Activated T-cell treated with anti-CD3 and anti-CD28 coated beads, Interleukin-2, amount 50 U/mL, for 24 hours (primary cell): ENCODE data around the gene SLFN12.

ENCODE experiments used
- DNase-seq: peaks from one replicate; pipeline ENCODE4 v3.0.0-alpha.2; 2020
- H3K27ac Mint-ChIP-seq: 2 replicates; pipeline ENCODE4 v1.8.0; 2020; ENCODE audit warnings: mild to moderate bottlenecking, mixed read lengths
- H3K27me3 Mint-ChIP-seq: 2 replicates; pipeline ENCODE4 v1.8.0; 2020; ENCODE audit warnings: mixed read lengths
- H3K36me3 Mint-ChIP-seq: 2 replicates; pipeline ENCODE4 v1.8.0; 2020; ENCODE audit warnings: low read depth, mixed read lengths
- H3K4me1 Mint-ChIP-seq: 2 replicates; pipeline ENCODE4 v1.8.0; 2020; ENCODE audit warnings: low read depth, mixed read lengths
- H3K4me3 Mint-ChIP-seq: 2 replicates; pipeline ENCODE4 v1.8.0; 2020; ENCODE audit warnings: mild to moderate bottlenecking, moderate library complexity, mixed read lengths
- H3K9me3 Mint-ChIP-seq: 2 replicates; pipeline ENCODE4 v1.8.0; 2020; ENCODE audit warnings: mixed read lengths

The SLFN12 gene

GRCh38 chr17:35377068-35377467, 55.2 kb downstream of the SLFN12 start:
- no peak overlapping the region for H3K27ac Mint-ChIP-seq
- H3K27me3 Mint-ChIP-seq = no peaks in the 10 kb centered on the region
- DNase-seq = no peak
- peaks cover 31% of the 10 kb centered on the region for H3K4me1 Mint-ChIP-seq
- peaks cover 16% of the 10 kb centered on the region for H3K36me3 Mint-ChIP-seq
- no peaks in the 10 kb centered on the region for H3K9me3 Mint-ChIP-seq
- H3K4me3 Mint-ChIP-seq = no peak overlapping the region

GRCh38 chr17:35376245-35376644, 56.1 kb downstream of the SLFN12 start:
- no peak for DNase-seq
- Mint-ChIP-seq H3K36me3 (peaks cover 25% of the 10 kb centered on the region), H3K27me3 (no peaks in the 10 kb centered on the region), H3K4me1 (peaks cover 39% of the 10 kb centered on the region), H3K27ac (no peak overlapping the region), H3K4me3 (no peak overlapping the region), H3K9me3 (peaks cover 1% of the 10 kb centered on the region)

DNA sequence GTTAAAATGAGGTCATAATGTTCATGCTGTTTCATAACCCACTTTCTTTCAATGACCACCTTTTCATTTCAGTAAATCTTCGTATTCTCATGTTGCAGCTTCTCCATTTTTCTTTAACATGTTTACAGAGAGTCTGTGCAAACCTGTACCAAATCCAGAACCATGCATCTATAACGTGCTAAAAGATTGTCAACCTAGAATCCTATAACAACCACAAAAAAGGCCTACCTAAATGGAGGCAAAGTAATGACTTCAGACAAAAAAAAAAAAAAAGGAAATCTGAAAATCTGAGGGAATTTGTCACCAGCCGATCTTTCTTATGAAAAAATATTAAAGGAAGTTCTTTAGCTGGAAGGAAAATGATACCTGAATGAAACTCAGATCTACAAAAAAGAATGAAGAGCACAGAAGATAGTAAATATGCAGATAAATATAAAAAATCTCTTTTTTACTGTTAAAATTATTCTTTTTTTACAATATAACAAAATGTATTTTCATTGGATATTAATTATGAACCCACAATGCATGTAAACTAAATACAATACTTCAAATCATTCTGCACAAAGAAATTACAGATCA, 57.4 kb downstream of the SLFN12 start:
- peak overlapping the region; percentile 96 for H3K4me3 Mint-ChIP-seq
- H3K9me3 Mint-ChIP-seq = peaks cover 15% of the 10 kb centered on the region
- no peak for DNase-seq
- H3K27ac Mint-ChIP-seq = peak overlapping the region; percentile 99
- H3K36me3 Mint-ChIP-seq = peaks cover 39% of the 10 kb centered on the region
- peaks cover 51% of the 10 kb centered on the region for H3K4me1 Mint-ChIP-seq
- no peaks in the 10 kb centered on the region for H3K27me3 Mint-ChIP-seq

GRCh38 chr17:35373984-35374765, 58.1 kb downstream of the SLFN12 start:
- H3K4me3 Mint-ChIP-seq = peak overlapping the region; percentile 96
- H3K9me3 Mint-ChIP-seq = peaks cover 18% of the 10 kb centered on the region
- peaks cover 57% of the 10 kb centered on the region for H3K4me1 Mint-ChIP-seq
- peak overlapping the region; percentile 99 for H3K27ac Mint-ChIP-seq
- peaks cover 45% of the 10 kb centered on the region for H3K36me3 Mint-ChIP-seq
- peak; percentile 74 for DNase-seq
- no peaks in the 10 kb centered on the region for H3K27me3 Mint-ChIP-seq

GRCh38 chr17:35373534-35373983, 58.7 kb downstream of the SLFN12 start, which contains the start of gene SLFN11:
TSS of gene SLFN11 (minus strand) at chr17:35373621. CDS start at chr17:35363807, 9,814 bp downstream.
- H3K36me3 Mint-ChIP-seq = peaks cover 52% of the 10 kb centered on the region
- peak within 1 kb of the TSS; percentile 96 for H3K4me3 Mint-ChIP-seq
- DNase-seq = peak; percentile 92
- peaks cover 18% of the 10 kb centered on the region for H3K9me3 Mint-ChIP-seq
- H3K27ac Mint-ChIP-seq = peak within 1 kb of the TSS; percentile 99
- H3K4me1 Mint-ChIP-seq = peaks cover 63% of the 10 kb centered on the region
- no peaks in the 10 kb centered on the region for H3K27me3 Mint-ChIP-seq

GRCh38 chr17:35372846-35373533, 59.3 kb downstream of the SLFN12 start:
- Mint-ChIP-seq H3K36me3 (peaks cover 57% of the 10 kb centered on the region), H3K9me3 (peaks cover 18% of the 10 kb centered on the region), H3K27ac (peak overlapping the region; percentile 99), H3K27me3 (no peaks in the 10 kb centered on the region), H3K4me1 (peaks cover 69% of the 10 kb centered on the region), H3K4me3 (peak overlapping the region; percentile 96)
- no peak for DNase-seq

GRCh38 chr17:35371934-35372333, 60.4 kb downstream of the SLFN12 start:
- DNase-seq = no peak
- H3K27me3 Mint-ChIP-seq = no peaks in the 10 kb centered on the region
- H3K4me3 Mint-ChIP-seq = peak overlapping the region; percentile 96
- peaks cover 68% of the 10 kb centered on the region for H3K4me1 Mint-ChIP-seq
- peak overlapping the region; percentile 14 for H3K27ac Mint-ChIP-seq
- H3K9me3 Mint-ChIP-seq = peaks cover 18% of the 10 kb centered on the region
- peaks cover 64% of the 10 kb centered on the region for H3K36me3 Mint-ChIP-seq

GRCh38 chr17:35368081-35368830, 64.0 kb downstream of the SLFN12 start:
- no peak for DNase-seq
- Mint-ChIP-seq H3K36me3 (peaks cover 79% of the 10 kb centered on the region), H3K4me3 (no peak overlapping the region), H3K27me3 (no peaks in the 10 kb centered on the region), H3K9me3 (peaks cover 18% of the 10 kb centered on the region), H3K4me1 (peaks cover 44% of the 10 kb centered on the region), H3K27ac (peak overlapping the region; percentile 15)

- H3K9me3 Mint-ChIP-seq = no peaks in the 10 kb centered on the region
- peaks cover 82% of the 10 kb centered on the region for H3K36me3 Mint-ChIP-seq
- no peak overlapping the region for H3K4me3 Mint-ChIP-seq
- H3K27ac Mint-ChIP-seq = no peak overlapping the region
- peaks cover 22% of the 10 kb centered on the region for H3K4me1 Mint-ChIP-seq
- H3K27me3 Mint-ChIP-seq = no peaks in the 10 kb centered on the region
- DNase-seq = no peak
Observed at GRCh38 chr17:35361027-35361426, 71.3 kb downstream of the SLFN12 start.
